ENCODE measurements around the gene RAB3B. TPM values are rescaled to one million over a fixed set of nuclear protein-coding genes. Genes with fewer than 3 reads are reported as not detected.

RAB3B gene
- total and polyA plus RNA-seq, 2 donors, result 0.07 to 0.24 TPM

- no peak overlapping the region for H3K4me3 ChIP-seq (ENCODE audit: low read length in 2 of 2)
- 93% methylated on average over 7 of the region's 7 CpGs for WGBS
- no peaks in the 10 kb centered on the region for H3K36me3 ChIP-seq (ENCODE audit: control insufficient read depth in 2 of 2, insufficient read depth in 2 of 2, low read length in 1 of 2)
- no peak overlapping the region for H3K27ac ChIP-seq (ENCODE audit: low read depth in 1 of 2, low read length in 1 of 2)
- H3K27me3 ChIP-seq (ENCODE audit: control insufficient read depth in 2 of 2, insufficient read depth in 1 of 2, low read length in 1 of 2), result no peaks in the 10 kb centered on the region
- no peaks in the 10 kb centered on the region for H3K4me1 ChIP-seq (ENCODE audit: control insufficient read depth in 2 of 2, insufficient read depth in 2 of 2, low read length in 2 of 2)
- peaks cover 0 to 2% of the 10 kb centered on the region in 2 donors for H3K9me3 ChIP-seq (ENCODE audit: control insufficient read depth in 2 of 2, insufficient read depth in 1 of 2, low read length in 1 of 2)
- DNase-seq (ENCODE audit: low read depth in 6 of 9, low spot score in 9 of 9), result no peak
These were observed 35.7 kb downstream of the RAB3B start for GRCh38 chr1:51954783-51955182.

GRCh38 chr1:51953079-51953478 lies 37.4 kb downstream of the RAB3B start:
- Histone ChIP-seq H3K27ac (ENCODE audit: low read depth in 1 of 2, low read length in 1 of 2) (no peak overlapping the region), H3K4me3 (ENCODE audit: low read length in 2 of 2) (no peak overlapping the region), H3K27me3 (ENCODE audit: control insufficient read depth in 2 of 2, insufficient read depth in 1 of 2, low read length in 1 of 2) (no peaks in the 10 kb centered on the region), H3K9me3 (ENCODE audit: control insufficient read depth in 2 of 2, insufficient read depth in 1 of 2, low read length in 1 of 2) (peaks cover 0 to 8% of the 10 kb centered on the region in 2 donors), H3K4me1 (ENCODE audit: control insufficient read depth in 2 of 2, insufficient read depth in 2 of 2, low read length in 2 of 2) (no peaks in the 10 kb centered on the region), H3K36me3 (ENCODE audit: control insufficient read depth in 2 of 2, insufficient read depth in 2 of 2, low read length in 1 of 2) (no peaks in the 10 kb centered on the region)
- DNase-seq (ENCODE audit: low read depth in 6 of 9, low spot score in 9 of 9), result no peak
- 97% methylated on average over 1 of the region's 1 CpG for WGBS

GRCh38 chr1:51952638-51953037 lies 37.9 kb downstream of the RAB3B start:
- 93% methylated on average over 1 of the region's 1 CpG for WGBS
- Histone ChIP-seq H3K4me1 (ENCODE audit: control insufficient read depth in 2 of 2, insufficient read depth in 2 of 2, low read length in 2 of 2) (no peaks in the 10 kb centered on the region), H3K27me3 (ENCODE audit: control insufficient read depth in 2 of 2, insufficient read depth in 1 of 2, low read length in 1 of 2) (no peaks in the 10 kb centered on the region), H3K27ac (ENCODE audit: low read depth in 1 of 2, low read length in 1 of 2) (no peak overlapping the region), H3K36me3 (ENCODE audit: control insufficient read depth in 2 of 2, insufficient read depth in 2 of 2, low read length in 1 of 2) (no peaks in the 10 kb centered on the region), H3K9me3 (ENCODE audit: control insufficient read depth in 2 of 2, insufficient read depth in 1 of 2, low read length in 1 of 2) (peaks cover 0 to 8% of the 10 kb centered on the region in 2 donors), H3K4me3 (ENCODE audit: low read length in 2 of 2) (no peak overlapping the region)
- DNase-seq (ENCODE audit: low read depth in 6 of 9, low spot score in 9 of 9), result no peak

DNA sequence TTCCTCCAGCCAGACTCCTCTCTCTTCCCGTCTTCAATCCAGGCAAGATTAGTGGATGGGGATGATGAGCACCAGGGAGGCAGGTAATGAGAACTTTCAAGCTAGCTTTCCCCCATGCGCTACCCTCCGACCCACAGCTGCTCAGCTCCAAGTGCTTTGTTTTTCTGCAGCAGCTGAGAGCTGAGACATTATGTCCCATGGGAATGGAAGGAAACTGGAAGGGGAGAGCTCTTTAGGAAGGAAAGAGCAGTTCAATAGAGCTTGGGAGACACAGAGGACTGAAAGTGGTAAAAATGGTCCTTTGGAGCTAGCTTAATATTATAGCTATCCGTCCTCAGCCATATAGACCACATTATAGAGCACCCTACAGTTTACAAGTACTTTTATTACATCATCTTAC lies 39.8 kb downstream of the RAB3B start:
- WGBS, result 97% methylated on average over 4 of the region's 4 CpGs
- Histone ChIP-seq H3K27ac (ENCODE audit: low read depth in 1 of 2, low read length in 1 of 2) (no peak overlapping the region), H3K9me3 (ENCODE audit: control insufficient read depth in 2 of 2, insufficient read depth in 1 of 2, low read length in 1 of 2) (peaks cover 0 to 8% of the 10 kb centered on the region in 2 donors)

DNA sequence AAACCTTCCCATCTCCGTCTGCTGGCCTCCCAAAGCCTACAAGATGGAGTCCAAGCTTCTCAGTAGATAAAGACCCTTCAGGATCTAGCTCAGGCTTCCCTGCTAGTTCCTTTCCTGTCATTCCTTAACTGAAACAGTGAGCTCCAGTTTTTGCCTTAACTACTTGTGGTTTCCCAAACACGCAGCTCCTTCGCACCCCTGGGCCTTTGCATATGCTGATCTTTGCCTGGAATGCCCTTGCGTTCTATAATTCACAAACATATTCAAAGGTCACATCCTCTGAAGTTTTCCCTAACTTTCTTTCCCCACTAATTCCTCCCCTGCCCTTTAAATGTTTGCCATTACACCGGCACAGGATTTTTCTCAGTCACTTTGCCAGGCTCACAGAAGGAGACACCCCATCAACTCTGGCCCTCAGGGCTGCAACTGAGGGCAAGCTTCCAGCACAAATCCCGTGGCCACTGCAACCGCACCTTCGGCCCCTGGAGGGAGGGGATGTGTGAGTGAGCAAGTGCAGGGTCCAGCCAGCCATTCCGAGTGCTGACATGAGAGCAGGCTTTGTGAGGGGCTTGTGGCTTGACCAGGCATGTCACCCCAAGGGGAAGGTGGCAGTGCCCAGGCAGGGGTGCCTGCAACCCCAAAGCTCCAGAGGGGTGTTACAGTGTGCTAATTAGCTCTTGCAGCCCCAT lies 41.3 kb downstream of the RAB3B start:
- H3K4me1 ChIP-seq (ENCODE audit: control insufficient read depth in 2 of 2, insufficient read depth in 2 of 2, low read length in 2 of 2), result no peaks in the 10 kb centered on the region
- no peak overlapping the region for H3K4me3 ChIP-seq (ENCODE audit: low read length in 2 of 2)
- no peak overlapping the region for H3K27ac ChIP-seq (ENCODE audit: low read depth in 1 of 2, low read length in 1 of 2)
- no peaks in the 10 kb centered on the region for H3K27me3 ChIP-seq (ENCODE audit: control insufficient read depth in 2 of 2, insufficient read depth in 1 of 2, low read length in 1 of 2)
- no peak for DNase-seq (ENCODE audit: low read depth in 6 of 9, low spot score in 9 of 9)
- H3K9me3 ChIP-seq (ENCODE audit: control insufficient read depth in 2 of 2, insufficient read depth in 1 of 2, low read length in 1 of 2), result peaks cover 0 to 8% of the 10 kb centered on the region in 2 donors
- no peaks in the 10 kb centered on the region for H3K36me3 ChIP-seq (ENCODE audit: control insufficient read depth in 2 of 2, insufficient read depth in 2 of 2, low read length in 1 of 2)
- WGBS, result 85% methylated on average over 9 of the region's 9 CpGs

More for the DNA sequence above, 39.8 kb downstream of the RAB3B start:
- Histone ChIP-seq H3K36me3 (ENCODE audit: control insufficient read depth in 2 of 2, insufficient read depth in 2 of 2, low read length in 1 of 2) (no peaks in the 10 kb centered on the region), H3K27me3 (ENCODE audit: control insufficient read depth in 2 of 2, insufficient read depth in 1 of 2, low read length in 1 of 2) (no peaks in the 10 kb centered on the region), H3K4me1 (ENCODE audit: control insufficient read depth in 2 of 2, insufficient read depth in 2 of 2, low read length in 2 of 2) (no peaks in the 10 kb centered on the region), H3K4me3 (ENCODE audit: low read length in 2 of 2) (no peak overlapping the region)
- no peak for DNase-seq (ENCODE audit: low read depth in 6 of 9, low spot score in 9 of 9)

DNA sequence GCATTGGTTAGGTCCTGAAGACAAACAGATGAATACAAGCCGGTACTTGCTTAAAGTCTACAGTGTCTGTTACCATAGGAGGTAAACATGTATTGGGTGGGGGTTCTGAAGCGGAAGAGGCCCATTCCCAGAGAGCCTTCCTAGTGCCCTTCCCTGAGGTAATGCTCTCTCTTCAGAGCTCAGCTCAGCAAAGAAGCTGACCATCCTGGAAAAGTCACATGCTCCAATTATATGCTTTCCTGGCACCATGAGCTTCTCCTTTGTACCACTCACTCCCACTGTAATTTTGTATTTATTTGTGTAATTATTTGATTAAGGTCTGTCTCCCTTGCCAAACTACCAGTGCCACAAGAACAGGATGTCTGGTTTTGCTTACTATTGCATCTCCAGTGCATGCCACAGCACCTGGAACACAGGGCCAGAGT lies 42.0 kb downstream of the RAB3B start:
- DNase-seq (ENCODE audit: low read depth in 6 of 9, low spot score in 9 of 9), result no peak
- Histone ChIP-seq H3K4me1 (ENCODE audit: control insufficient read depth in 2 of 2, insufficient read depth in 2 of 2, low read length in 2 of 2) (no peaks in the 10 kb centered on the region), H3K27me3 (ENCODE audit: control insufficient read depth in 2 of 2, insufficient read depth in 1 of 2, low read length in 1 of 2) (no peaks in the 10 kb centered on the region), H3K9me3 (ENCODE audit: control insufficient read depth in 2 of 2, insufficient read depth in 1 of 2, low read length in 1 of 2) (peaks cover 0 to 8% of the 10 kb centered on the region in 2 donors), H3K27ac (ENCODE audit: low read depth in 1 of 2, low read length in 1 of 2) (no peak overlapping the region), H3K4me3 (ENCODE audit: low read length in 2 of 2) (no peak overlapping the region), H3K36me3 (ENCODE audit: control insufficient read depth in 2 of 2, insufficient read depth in 2 of 2, low read length in 1 of 2) (no peaks in the 10 kb centered on the region)
- WGBS, result 93% methylated on average over 2 of the region's 2 CpGs

- Histone ChIP-seq H3K27me3 (ENCODE audit: control insufficient read depth in 2 of 2, insufficient read depth in 1 of 2, low read length in 1 of 2) (no peaks in the 10 kb centered on the region), H3K27ac (ENCODE audit: low read depth in 1 of 2, low read length in 1 of 2) (no peak overlapping the region), H3K4me3 (ENCODE audit: low read length in 2 of 2) (no peak overlapping the region), H3K4me1 (ENCODE audit: control insufficient read depth in 2 of 2, insufficient read depth in 2 of 2, low read length in 2 of 2) (no peaks in the 10 kb centered on the region), H3K36me3 (ENCODE audit: control insufficient read depth in 2 of 2, insufficient read depth in 2 of 2, low read length in 1 of 2) (no peaks in the 10 kb centered on the region), H3K9me3 (ENCODE audit: control insufficient read depth in 2 of 2, insufficient read depth in 1 of 2, low read length in 1 of 2) (peaks cover 0 to 8% of the 10 kb centered on the region in 2 donors)
- DNase-seq (ENCODE audit: low read depth in 6 of 9, low spot score in 9 of 9), result no peak
- WGBS, result 89% methylated on average over 1 of the region's 1 CpG
These were observed 44.2 kb downstream of the RAB3B start for GRCh38 chr1:51946300-51946699.

DNA sequence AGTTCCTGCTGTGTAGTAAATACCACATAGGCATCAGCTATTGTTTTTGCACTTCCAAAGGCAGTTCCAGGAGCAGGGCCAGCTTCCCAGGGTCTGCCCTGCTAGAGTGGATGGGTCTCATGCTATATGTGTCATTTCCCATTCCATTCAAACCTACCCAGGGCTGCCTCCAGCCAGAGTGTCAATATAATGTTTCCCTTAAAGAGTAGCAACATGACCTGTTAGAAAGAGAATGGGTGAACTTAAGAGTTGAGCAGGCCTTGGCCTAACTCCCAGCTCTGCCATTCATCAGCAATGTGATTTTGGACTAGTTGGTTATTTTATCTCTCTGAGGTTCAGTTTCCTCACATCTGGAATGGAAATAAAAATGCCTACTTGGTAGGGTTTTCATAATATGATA lies 44.9 kb downstream of the RAB3B start:
- no peak overlapping the region for H3K27ac ChIP-seq (ENCODE audit: low read depth in 1 of 2, low read length in 1 of 2)
- no peaks in the 10 kb centered on the region for H3K36me3 ChIP-seq (ENCODE audit: control insufficient read depth in 2 of 2, insufficient read depth in 2 of 2, low read length in 1 of 2)
- DNase-seq (ENCODE audit: low read depth in 6 of 9, low spot score in 9 of 9), result no peak
- H3K4me3 ChIP-seq (ENCODE audit: low read length in 2 of 2), result no peak overlapping the region
- H3K27me3 ChIP-seq (ENCODE audit: control insufficient read depth in 2 of 2, insufficient read depth in 1 of 2, low read length in 1 of 2), result no peaks in the 10 kb centered on the region
- H3K4me1 ChIP-seq (ENCODE audit: control insufficient read depth in 2 of 2, insufficient read depth in 2 of 2, low read length in 2 of 2), result no peaks in the 10 kb centered on the region
- H3K9me3 ChIP-seq (ENCODE audit: control insufficient read depth in 2 of 2, insufficient read depth in 1 of 2, low read length in 1 of 2), result peaks cover 0 to 8% of the 10 kb centered on the region in 2 donors

- WGBS, result 95% methylated on average over 2 of the region's 2 CpGs
- Histone ChIP-seq H3K4me3 (ENCODE audit: low read length in 2 of 2) (no peak overlapping the region), H3K27me3 (ENCODE audit: control insufficient read depth in 2 of 2, insufficient read depth in 1 of 2, low read length in 1 of 2) (no peaks in the 10 kb centered on the region), H3K4me1 (ENCODE audit: control insufficient read depth in 2 of 2, insufficient read depth in 2 of 2, low read length in 2 of 2) (no peaks in the 10 kb centered on the region), H3K36me3 (ENCODE audit: control insufficient read depth in 2 of 2, insufficient read depth in 2 of 2, low read length in 1 of 2) (no peaks in the 10 kb centered on the region), H3K27ac (ENCODE audit: low read depth in 1 of 2, low read length in 1 of 2) (no peak overlapping the region), H3K9me3 (ENCODE audit: control insufficient read depth in 2 of 2, insufficient read depth in 1 of 2, low read length in 1 of 2) (no peaks in the 10 kb centered on the region)
- no peak for DNase-seq (ENCODE audit: low read depth in 6 of 9, low spot score in 9 of 9)
These were observed 48.2 kb downstream of the RAB3B start for GRCh38 chr1:51942281-51942680.

Measured in thymus (tissue), 11 donors.